ENCODE data around the gene HARBI1.
A peak's percentile ranks its signal among the peaks of the same experiment; 100 is the strongest.

HARBI1 gene

GRCh38 chr11:46559815-46560214 is 57.2 kb downstream of the HARBI1 start:
- peak overlapping the region; percentile 46 for H3K27ac ChIP-seq
- no peak for DNase-seq (ENCODE audit: low read depth, low spot score)

GRCh38 chr11:46557684-46558151 is 59.3 kb downstream of the HARBI1 start:
- no peak overlapping the region for H3K27ac ChIP-seq
- no peak for DNase-seq (ENCODE audit: low read depth, low spot score)

GRCh38 chr11:46555267-46556054 is 61.6 kb downstream of the HARBI1 start:
- DNase-seq (ENCODE audit: low read depth, low spot score): no peak
- H3K27ac ChIP-seq: peak overlapping the region; percentile 90

DNA sequence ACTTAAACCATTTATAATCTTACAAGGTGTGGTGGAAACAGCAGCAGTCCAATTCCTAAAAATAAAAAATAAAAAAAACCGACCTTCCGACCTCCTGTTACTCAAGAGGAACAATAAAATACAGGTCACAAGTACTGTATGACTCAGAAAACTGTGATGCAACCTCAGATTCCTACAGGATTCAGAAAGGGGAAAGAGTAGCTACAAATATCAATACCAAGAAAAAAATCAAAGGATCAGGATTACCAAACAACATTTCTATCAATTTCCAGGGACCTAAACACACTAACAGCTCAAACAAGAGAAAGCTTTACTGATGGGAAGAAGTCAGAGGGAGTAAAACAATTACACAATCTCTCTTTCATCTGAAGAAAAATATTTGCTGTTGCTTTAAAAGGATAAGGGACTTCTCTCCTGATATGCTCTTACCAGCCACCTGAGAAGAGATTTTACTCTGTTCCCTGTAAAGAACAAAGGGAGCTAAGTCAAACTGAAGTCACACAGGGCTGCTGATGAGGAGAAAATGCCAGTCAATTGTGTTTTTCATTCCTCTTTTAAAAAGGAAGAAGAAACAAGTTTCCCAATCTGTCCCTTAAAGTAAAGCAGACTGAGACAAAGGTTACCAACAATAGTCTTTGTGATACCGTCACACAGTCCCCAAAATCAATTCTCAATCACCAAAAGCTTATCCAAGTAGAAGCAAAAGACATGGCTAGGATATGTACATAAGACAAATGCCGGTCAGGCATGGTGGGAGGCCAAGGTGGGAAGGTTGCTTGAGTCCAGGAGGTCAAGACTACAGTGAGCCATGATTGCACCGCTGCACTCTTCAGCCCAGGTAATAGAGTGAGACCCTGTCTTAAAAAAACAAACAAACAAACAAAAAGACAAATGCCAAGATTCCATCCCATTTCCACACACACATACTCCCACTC is 62.5 kb downstream of the HARBI1 start:
- peak overlapping the region; percentile 90 for H3K27ac ChIP-seq
- peak; percentile 40 for DNase-seq (ENCODE audit: low read depth, low spot score)

GRCh38 chr11:46553814-46554212 is 63.2 kb downstream of the HARBI1 start:
- no peak for DNase-seq (ENCODE audit: low read depth, low spot score)
- H3K27ac ChIP-seq: peak overlapping the region; percentile 90

Data from epithelial cell of prostate (primary cell).